ENCODE results near the gene EPB41L1.

Gene EPB41L1

DNA sequence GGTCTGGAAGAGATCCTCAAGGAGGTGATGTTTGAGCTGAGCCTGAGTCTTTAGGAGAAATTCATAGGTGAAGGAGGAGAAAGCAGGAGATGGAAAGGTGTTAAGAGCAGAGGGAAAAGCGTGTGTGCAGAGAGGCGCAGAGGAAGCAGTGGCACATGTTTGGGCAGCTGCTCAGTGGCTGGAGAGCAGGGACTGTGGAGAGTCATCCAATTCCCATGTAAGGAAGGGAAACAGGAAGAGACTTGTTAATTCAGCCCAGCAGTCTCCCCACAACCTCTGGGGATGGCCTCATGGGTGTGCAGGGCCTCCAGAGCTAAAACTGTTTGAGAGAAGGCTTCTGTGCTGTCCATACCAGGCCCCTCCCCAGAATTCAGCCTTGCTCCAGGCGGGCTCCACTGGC, 98.0 kb downstream of the EPB41L1 start:
- POLR2A ChIA-PET, result no interaction called here
- TF ChIP-seq, protein P1, sequence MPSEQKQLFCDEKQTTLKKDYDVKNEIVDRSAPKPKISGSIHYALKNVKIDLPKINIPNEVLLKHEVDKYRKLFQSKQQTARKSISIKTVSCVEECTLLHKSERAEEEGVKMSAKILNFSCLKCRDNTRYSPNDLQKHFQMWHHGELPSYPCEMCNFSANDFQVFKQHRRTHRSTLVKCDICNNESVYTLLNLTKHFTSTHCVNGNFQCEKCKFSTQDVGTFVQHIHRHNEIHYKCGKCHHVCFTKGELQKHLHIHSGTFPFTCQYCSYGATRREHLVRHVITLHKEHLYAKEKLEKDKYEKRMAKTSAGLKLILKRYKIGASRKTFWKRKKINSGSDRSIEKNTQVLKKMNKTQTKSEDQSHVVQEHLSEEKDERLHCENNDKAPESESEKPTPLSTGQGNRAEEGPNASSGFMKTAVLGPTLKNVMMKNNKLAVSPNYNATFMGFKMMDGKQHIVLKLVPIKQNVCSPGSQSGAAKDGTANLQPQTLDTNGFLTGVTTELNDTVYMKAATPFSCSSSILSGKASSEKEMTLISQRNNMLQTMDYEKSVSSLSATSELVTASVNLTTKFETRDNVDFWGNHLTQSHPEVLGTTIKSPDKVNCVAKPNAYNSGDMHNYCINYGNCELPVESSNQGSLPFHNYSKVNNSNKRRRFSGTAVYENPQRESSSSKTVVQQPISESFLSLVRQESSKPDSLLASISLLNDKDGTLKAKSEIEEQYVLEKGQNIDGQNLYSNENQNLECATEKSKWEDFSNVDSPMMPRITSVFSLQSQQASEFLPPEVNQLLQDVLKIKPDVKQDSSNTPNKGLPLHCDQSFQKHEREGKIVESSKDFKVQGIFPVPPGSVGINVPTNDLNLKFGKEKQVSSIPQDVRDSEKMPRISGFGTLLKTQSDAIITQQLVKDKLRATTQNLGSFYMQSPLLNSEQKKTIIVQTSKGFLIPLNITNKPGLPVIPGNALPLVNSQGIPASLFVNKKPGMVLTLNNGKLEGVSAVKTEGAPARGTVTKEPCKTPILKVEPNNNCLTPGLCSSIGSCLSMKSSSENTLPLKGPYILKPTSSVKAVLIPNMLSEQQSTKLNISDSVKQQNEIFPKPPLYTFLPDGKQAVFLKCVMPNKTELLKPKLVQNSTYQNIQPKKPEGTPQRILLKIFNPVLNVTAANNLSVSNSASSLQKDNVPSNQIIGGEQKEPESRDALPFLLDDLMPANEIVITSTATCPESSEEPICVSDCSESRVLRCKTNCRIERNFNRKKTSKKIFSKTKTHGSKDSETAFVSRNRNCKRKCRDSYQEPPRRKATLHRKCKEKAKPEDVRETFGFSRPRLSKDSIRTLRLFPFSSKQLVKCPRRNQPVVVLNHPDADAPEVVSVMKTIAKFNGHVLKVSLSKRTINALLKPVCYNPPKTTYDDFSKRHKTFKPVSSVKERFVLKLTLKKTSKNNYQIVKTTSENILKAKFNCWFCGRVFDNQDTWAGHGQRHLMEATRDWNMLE (tag by site-specific recombination; conservative IDR thresholded peaks at IDR 0.05; ENCODE audit: low read depth), result no peak
- TF ChIP-seq ZNF521 (tag by site-specific recombination; IDR thresholded peaks at IDR 0.05), result no peak
- TF ChIP-seq ZNF292 (tag by site-specific recombination; IDR thresholded peaks at IDR 0.05; ENCODE audit: borderline replicate concordance, low read depth), result no peak
- no peak for TF ChIP-seq OVOL3 (tag by site-specific recombination; IDR thresholded peaks at IDR 0.05)
- TF ChIP-seq, protein P2, sequence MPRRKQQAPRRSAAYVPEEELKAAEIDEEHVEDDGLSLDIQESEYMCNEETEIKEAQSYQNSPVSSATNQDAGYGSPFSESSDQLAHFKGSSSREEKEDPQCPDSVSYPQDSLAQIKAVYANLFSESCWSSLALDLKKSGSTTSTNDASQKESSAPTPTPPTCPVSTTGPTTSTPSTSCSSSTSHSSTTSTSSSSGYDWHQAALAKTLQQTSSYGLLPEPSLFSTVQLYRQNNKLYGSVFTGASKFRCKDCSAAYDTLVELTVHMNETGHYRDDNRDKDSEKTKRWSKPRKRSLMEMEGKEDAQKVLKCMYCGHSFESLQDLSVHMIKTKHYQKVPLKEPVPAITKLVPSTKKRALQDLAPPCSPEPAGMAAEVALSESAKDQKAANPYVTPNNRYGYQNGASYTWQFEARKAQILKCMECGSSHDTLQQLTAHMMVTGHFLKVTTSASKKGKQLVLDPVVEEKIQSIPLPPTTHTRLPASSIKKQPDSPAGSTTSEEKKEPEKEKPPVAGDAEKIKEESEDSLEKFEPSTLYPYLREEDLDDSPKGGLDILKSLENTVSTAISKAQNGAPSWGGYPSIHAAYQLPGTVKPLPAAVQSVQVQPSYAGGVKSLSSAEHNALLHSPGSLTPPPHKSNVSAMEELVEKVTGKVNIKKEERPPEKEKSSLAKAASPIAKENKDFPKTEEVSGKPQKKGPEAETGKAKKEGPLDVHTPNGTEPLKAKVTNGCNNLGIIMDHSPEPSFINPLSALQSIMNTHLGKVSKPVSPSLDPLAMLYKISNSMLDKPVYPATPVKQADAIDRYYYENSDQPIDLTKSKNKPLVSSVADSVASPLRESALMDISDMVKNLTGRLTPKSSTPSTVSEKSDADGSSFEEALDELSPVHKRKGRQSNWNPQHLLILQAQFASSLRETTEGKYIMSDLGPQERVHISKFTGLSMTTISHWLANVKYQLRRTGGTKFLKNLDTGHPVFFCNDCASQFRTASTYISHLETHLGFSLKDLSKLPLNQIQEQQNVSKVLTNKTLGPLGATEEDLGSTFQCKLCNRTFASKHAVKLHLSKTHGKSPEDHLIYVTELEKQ (tag by site-specific recombination; IDR thresholded peaks at IDR 0.05; ENCODE audit: borderline replicate concordance), result no peak
- no peak for TF ChIP-seq ZBTB7A (tag by site-specific recombination; IDR thresholded peaks at IDR 0.05; ENCODE audit: low read depth)
- TF ChIP-seq, protein P3, sequence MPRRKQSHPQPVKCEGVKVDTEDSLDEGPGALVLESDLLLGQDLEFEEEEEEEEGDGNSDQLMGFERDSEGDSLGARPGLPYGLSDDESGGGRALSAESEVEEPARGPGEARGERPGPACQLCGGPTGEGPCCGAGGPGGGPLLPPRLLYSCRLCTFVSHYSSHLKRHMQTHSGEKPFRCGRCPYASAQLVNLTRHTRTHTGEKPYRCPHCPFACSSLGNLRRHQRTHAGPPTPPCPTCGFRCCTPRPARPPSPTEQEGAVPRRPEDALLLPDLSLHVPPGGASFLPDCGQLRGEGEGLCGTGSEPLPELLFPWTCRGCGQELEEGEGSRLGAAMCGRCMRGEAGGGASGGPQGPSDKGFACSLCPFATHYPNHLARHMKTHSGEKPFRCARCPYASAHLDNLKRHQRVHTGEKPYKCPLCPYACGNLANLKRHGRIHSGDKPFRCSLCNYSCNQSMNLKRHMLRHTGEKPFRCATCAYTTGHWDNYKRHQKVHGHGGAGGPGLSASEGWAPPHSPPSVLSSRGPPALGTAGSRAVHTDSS (tag by site-specific recombination; IDR thresholded peaks at IDR 0.05), result no peak
- no peak for TF ChIP-seq ZNF791 (tag by site-specific recombination; IDR thresholded peaks at IDR 0.05)
- TF ChIP-seq, protein P4, sequence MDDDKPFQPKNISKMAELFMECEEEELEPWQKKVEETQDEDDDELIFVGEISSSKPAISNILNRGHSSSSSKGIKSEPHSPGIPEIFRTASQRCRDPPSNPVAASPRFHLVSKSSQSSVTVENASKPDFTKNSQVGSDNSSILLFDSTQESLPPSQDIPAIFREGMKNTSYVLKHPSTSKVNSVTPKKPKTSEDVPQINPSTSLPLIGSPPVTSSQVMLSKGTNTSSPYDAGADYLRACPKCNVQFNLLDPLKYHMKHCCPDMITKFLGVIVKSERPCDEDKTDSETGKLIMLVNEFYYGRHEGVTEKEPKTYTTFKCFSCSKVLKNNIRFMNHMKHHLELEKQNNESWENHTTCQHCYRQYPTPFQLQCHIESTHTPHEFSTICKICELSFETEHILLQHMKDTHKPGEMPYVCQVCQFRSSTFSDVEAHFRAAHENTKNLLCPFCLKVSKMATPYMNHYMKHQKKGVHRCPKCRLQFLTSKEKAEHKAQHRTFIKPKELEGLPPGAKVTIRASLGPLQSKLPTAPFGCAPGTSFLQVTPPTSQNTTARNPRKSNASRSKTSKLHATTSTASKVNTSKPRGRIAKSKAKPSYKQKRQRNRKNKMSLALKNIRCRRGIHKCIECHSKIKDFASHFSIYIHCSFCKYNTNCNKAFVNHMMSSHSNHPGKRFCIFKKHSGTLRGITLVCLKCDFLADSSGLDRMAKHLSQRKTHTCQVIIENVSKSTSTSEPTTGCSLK (tag by site-specific recombination; IDR thresholded peaks at IDR 0.05), result no peak
- TF ChIP-seq, protein P5, sequence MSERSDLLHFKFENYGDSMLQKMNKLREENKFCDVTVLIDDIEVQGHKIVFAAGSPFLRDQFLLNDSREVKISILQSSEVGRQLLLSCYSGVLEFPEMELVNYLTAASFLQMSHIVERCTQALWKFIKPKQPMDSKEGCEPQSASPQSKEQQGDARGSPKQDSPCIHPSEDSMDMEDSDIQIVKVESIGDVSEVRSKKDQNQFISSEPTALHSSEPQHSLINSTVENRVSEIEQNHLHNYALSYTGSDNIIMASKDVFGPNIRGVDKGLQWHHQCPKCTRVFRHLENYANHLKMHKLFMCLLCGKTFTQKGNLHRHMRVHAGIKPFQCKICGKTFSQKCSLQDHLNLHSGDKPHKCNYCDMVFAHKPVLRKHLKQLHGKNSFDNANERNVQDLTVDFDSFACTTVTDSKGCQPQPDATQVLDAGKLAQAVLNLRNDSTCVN (tag by site-specific recombination; optimal IDR thresholded peaks at IDR 0.05), result no peak
- TF ChIP-seq ZNF24 (tag by site-specific recombination; IDR thresholded peaks at IDR 0.05), result no peak
- TF ChIP-seq BCL11B (tag by site-specific recombination; IDR thresholded peaks at IDR 0.05; ENCODE audit: low read depth), result no peak
- no peak for TF ChIP-seq ZNF48 (tag by site-specific recombination; IDR thresholded peaks at IDR 0.05)
- no peak for TF ChIP-seq EGR2 (tag by site-specific recombination; IDR thresholded peaks at IDR 0.05; ENCODE audit: low read depth)
- TF ChIP-seq PRDM1 (tag by site-specific recombination; IDR thresholded peaks at IDR 0.05), result no peak
- TF ChIP-seq, protein P6, sequence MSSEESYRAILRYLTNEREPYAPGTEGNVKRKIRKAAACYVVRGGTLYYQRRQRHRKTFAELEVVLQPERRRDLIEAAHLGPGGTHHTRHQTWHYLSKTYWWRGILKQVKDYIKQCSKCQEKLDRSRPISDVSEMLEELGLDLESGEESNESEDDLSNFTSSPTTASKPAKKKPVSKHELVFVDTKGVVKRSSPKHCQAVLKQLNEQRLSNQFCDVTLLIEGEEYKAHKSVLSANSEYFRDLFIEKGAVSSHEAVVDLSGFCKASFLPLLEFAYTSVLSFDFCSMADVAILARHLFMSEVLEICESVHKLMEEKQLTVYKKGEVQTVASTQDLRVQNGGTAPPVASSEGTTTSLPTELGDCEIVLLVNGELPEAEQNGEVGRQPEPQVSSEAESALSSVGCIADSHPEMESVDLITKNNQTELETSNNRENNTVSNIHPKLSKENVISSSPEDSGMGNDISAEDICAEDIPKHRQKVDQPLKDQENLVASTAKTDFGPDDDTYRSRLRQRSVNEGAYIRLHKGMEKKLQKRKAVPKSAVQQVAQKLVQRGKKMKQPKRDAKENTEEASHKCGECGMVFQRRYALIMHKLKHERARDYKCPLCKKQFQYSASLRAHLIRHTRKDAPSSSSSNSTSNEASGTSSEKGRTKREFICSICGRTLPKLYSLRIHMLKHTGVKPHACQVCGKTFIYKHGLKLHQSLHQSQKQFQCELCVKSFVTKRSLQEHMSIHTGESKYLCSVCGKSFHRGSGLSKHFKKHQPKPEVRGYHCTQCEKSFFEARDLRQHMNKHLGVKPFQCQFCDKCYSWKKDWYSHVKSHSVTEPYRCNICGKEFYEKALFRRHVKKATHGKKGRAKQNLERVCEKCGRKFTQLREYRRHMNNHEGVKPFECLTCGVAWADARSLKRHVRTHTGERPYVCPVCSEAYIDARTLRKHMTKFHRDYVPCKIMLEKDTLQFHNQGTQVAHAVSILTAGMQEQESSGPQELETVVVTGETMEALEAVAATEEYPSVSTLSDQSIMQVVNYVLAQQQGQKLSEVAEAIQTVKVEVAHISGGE (tag by site-specific recombination; conservative IDR thresholded peaks at IDR 0.05; ENCODE audit: low read depth), result no peak
- no peak for TF ChIP-seq SCRT2 (tag by site-specific recombination; IDR thresholded peaks at IDR 0.05)
- TF ChIP-seq, protein P7, sequence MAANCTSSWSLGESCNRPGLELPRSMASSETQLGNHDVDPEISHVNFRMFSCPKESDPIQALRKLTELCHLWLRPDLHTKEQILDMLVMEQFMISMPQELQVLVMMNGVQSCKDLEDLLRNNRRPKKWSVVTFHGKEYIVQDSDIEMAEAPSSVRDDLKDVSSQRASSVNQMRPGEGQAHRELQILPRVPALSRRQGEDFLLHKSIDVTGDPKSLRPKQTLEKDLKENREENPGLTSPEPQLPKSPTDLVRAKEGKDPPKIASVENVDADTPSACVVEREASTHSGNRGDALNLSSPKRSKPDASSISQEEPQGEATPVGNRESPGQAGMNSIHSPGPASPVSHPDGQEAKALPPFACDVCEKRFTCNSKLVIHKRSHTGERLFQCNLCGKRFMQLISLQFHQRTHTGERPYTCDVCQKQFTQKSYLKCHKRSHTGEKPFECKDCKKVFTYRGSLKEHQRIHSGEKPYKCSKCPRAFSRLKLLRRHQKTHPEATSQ (tag by site-specific recombination; IDR thresholded peaks at IDR 0.05), result no peak
- TF ChIP-seq ZXDB (tag by site-specific recombination; IDR thresholded peaks at IDR 0.05), result no peak

More for the DNA sequence above, 98.0 kb downstream of the EPB41L1 start:
- H3K27ac ChIP-seq (ENCODE audit: extremely low read depth, low read depth, low read length), result no peak overlapping the region
- no peaks in the 10 kb centered on the region for H3K9me3 ChIP-seq (ENCODE audit: control insufficient read depth, insufficient read depth, low read depth, low read length)
- no peaks in the 10 kb centered on the region for H3K4me1 ChIP-seq (ENCODE audit: control insufficient read depth, insufficient read depth, low read length)
- H3K36me3 ChIP-seq (ENCODE audit: control insufficient read depth in 2 of 2, insufficient read depth in 1 of 2, low read length in 2 of 2), result peaks cover 26 to 93% of the 10 kb centered on the region in 2 experiments
- H3K4me3 ChIP-seq (ENCODE audit: low read depth, low read length), result no peak overlapping the region
- CTCF ChIA-PET, result interaction anchor here (1.2 kb wide), 1 partner anchor 187 kb away, joined by 3 read pairs; no protein-coding TSS in a partner anchor
